OCI-LY7 (cell line): ENCODE data around the gene PRLR.

Experiments used
- EZH2phosphoT487 ChIP-seq: fragments of 200-600 bp; sonication (generic); IDR thresholded peaks from 2 replicates; pipeline ENCODE4 v1.6.1; 2018; ENCODE audit warnings: low read depth, borderline replicate concordance, mild to moderate bottlenecking, mixed run types, antibody characterized with exemption, low read length, moderate library complexity, mixed read lengths
- TF ChIP-seq, protein P1 (sequence below): fragments of 200-600 bp; sonication (generic); conservative IDR thresholded peaks from 2 replicates; pipeline ENCODE4 v1.5.1; 2014; ENCODE audit warnings: mild to moderate bottlenecking, antibody characterized with exemption, low read length, moderate library complexity, mixed read lengths

GRCh38 chr5:35266276-35266675 lies 36.0 kb upstream of the PRLR start:
- TF ChIP-seq, protein P1, sequence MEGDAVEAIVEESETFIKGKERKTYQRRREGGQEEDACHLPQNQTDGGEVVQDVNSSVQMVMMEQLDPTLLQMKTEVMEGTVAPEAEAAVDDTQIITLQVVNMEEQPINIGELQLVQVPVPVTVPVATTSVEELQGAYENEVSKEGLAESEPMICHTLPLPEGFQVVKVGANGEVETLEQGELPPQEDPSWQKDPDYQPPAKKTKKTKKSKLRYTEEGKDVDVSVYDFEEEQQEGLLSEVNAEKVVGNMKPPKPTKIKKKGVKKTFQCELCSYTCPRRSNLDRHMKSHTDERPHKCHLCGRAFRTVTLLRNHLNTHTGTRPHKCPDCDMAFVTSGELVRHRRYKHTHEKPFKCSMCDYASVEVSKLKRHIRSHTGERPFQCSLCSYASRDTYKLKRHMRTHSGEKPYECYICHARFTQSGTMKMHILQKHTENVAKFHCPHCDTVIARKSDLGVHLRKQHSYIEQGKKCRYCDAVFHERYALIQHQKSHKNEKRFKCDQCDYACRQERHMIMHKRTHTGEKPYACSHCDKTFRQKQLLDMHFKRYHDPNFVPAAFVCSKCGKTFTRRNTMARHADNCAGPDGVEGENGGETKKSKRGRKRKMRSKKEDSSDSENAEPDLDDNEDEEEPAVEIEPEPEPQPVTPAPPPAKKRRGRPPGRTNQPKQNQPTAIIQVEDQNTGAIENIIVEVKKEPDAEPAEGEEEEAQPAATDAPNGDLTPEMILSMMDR = no peak
- no peak for TF ChIP-seq EZH2phosphoT487
